ENCODE measurements around the gene PHLDB2. TPM values are rescaled to one million over a fixed set of nuclear protein-coding genes. Genes with fewer than 3 reads are reported as not detected.

Gene PHLDB2
- total and polyA plus RNA-seq, 10 of the 15 experiments (the other 5 are each of a cell fraction or from before 2014, with no cell fraction given) = 0.03 to 0.67 (median 0.40) TPM

DNA sequence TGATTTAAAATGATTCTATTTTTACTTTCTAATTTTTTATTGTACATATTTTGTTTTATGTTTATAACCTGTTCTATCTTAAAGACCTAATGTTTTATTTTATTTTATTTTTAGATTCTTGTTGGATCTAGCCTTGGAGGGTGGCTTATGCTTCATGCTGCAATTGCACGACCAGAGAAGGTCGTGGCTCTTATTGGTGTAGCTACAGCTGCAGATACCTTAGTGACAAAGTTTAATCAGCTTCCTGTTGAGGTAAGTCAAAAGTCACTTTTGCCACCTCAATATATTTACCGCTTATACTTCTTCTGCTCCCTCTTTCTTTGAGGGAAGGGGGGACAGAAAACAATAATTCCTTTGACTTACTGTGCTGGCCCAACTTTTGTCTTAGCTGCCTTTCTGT, 127.7 kb downstream of the PHLDB2 start (continued):
- no peak for TF ChIP-seq SMAD1 (IDR thresholded peaks at IDR 0.05; ENCODE audit: low read depth, partially characterized antibody)

DNA sequence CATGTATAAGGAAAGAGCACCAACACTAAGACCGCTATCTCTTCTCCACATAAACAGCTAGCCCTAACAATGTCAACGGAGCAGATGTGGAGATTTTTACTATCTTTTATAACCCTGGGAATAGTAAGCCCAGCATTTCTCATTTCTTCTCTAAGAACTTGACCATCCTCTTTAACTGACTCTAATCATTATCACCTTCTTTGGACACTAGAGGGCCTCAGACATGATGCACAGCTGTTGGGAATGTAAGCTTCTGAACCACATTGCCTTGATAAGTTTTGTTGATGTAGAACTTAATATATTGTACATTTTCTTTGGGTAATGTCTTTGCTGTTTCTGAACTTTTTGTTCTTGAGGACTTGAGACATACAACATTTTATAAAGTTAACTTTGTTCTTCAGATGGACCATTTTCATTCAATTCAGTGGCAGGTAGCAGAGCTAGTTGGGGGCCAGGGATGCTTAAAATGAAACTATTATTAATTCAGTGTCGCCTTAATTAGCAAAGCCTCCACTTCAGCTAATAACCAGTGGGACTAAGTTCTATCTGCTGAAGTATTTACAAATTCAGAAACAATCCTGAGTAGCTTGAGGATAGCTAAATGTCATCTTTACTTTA, 130.1 kb downstream of the PHLDB2 start:
- Histone ChIP-seq H3K79me2 (ENCODE audit: control insufficient read depth, insufficient read depth, low read length) (no peaks in the 10 kb centered on the region), H3K36me3 (ENCODE audit: control insufficient read depth in 2 of 2, insufficient read depth in 2 of 2, low read length in 1 of 2) (no peaks in the 10 kb centered on the region; a peak in 1 of 4 replicates), H3K27ac (ENCODE audit: control insufficient read depth, insufficient read depth) (no peak overlapping the region), H3K4me2 (ENCODE audit: control insufficient read depth, insufficient read depth) (no peak overlapping the region), H2AFZ (ENCODE audit: control insufficient read depth, low read depth, low read length) (no peak overlapping the region), H3K4me1 (ENCODE audit: control insufficient read depth, insufficient read depth, low read length) (no peaks in the 10 kb centered on the region), H4K20me1 (ENCODE audit: control insufficient read depth, insufficient read depth) (no peaks in the 10 kb centered on the region), H3K9ac (ENCODE audit: control insufficient read depth, insufficient read depth, low read length) (no peak overlapping the region), H3K27me3 (replicated peaks in 1 of 2; ENCODE audit: control insufficient read depth in 2 of 2, insufficient read depth in 2 of 2, low read length in 1 of 2) (no peaks in the 10 kb centered on the region), H3K9me3 (replicated peaks; ENCODE audit: control insufficient read depth, insufficient read depth, low read length) (no peaks in the 10 kb centered on the region), H3K4me3 (no peak overlapping the region)
- SMC1A ChIA-PET (ENCODE audit: uncharacterized antibody, unreplicated experiment) = interaction anchor here (0.6 to 21.1 kb wide), 20 partner anchors 9 to 320 kb away, joined by 3 to 417 read pairs (median 6); partner anchors contain the start of genes ABHD10 and TAGLN3
- RAD21 ChIA-PET (ENCODE audit: unreplicated experiment) = interaction anchor here (0.6 to 7.8 kb wide), 25 partner anchors 8 to 411 kb away, joined by 3 to 158 read pairs (median 5); partner anchors contain the start of genes ABHD10, PHLDB2 and TAGLN3
- TF ChIP-seq SMC3 (IDR thresholded peaks at IDR 0.05; ENCODE audit: borderline replicate concordance, low read length) (peak; percentile 63; the same call in 1 of the 2 replicates), CBFB (IDR thresholded peaks at IDR 0.05; ENCODE audit: low read depth) (no peak), TAF1 (IDR thresholded peaks at IDR 0.05; ENCODE audit: borderline replicate concordance, low read depth, low read length) (no peak), IKZF1 (conservative IDR thresholded peaks at IDR 0.05) (no peak), NFYB (IDR thresholded peaks at IDR 0.05; ENCODE audit: insufficient read depth, low read depth, low read length) (no peak), YY1 (IDR thresholded peaks at IDR 0.05; ENCODE audit: low read depth, low read length) (0 out of 2 replicates have a peak, but pooled peaks have one; percentile 46), TCF12 (IDR thresholded peaks at IDR 0.05; ENCODE audit: low read depth, low read length) (peak; percentile 36; the same call in 1 of the 2 replicates), RAD51 (IDR thresholded peaks at IDR 0.05) (no peak), RAD21 (IDR thresholded peaks at IDR 0.05; ENCODE audit: insufficient read depth, low read depth, low read length) (peak; percentile 65), TCF3 (IDR thresholded peaks at IDR 0.05; ENCODE audit: borderline replicate concordance, insufficient read depth, low read depth, low read length) (no peak)
- TF ChIP-seq, protein P1, sequence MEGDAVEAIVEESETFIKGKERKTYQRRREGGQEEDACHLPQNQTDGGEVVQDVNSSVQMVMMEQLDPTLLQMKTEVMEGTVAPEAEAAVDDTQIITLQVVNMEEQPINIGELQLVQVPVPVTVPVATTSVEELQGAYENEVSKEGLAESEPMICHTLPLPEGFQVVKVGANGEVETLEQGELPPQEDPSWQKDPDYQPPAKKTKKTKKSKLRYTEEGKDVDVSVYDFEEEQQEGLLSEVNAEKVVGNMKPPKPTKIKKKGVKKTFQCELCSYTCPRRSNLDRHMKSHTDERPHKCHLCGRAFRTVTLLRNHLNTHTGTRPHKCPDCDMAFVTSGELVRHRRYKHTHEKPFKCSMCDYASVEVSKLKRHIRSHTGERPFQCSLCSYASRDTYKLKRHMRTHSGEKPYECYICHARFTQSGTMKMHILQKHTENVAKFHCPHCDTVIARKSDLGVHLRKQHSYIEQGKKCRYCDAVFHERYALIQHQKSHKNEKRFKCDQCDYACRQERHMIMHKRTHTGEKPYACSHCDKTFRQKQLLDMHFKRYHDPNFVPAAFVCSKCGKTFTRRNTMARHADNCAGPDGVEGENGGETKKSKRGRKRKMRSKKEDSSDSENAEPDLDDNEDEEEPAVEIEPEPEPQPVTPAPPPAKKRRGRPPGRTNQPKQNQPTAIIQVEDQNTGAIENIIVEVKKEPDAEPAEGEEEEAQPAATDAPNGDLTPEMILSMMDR (IDR thresholded peaks at IDR 0.05 in 2 of 3, conservative IDR thresholded peaks at IDR 0.05 in 1 of 3; ENCODE audit: control insufficient read depth in 2 of 3, extremely low read depth in 1 of 3, insufficient read depth in 1 of 3, low read depth in 3 of 3, low read length in 3 of 3) = peak; percentile 57 to 73 (median 68)
- TF ChIP-seq, protein P2, sequence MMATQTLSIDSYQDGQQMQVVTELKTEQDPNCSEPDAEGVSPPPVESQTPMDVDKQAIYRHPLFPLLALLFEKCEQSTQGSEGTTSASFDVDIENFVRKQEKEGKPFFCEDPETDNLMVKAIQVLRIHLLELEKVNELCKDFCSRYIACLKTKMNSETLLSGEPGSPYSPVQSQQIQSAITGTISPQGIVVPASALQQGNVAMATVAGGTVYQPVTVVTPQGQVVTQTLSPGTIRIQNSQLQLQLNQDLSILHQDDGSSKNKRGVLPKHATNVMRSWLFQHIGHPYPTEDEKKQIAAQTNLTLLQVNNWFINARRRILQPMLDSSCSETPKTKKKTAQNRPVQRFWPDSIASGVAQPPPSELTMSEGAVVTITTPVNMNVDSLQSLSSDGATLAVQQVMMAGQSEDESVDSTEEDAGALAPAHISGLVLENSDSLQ (IDR thresholded peaks at IDR 0.05) = no peak
- WGBS (ENCODE audit: insufficient coverage, insufficient replicate concordance, low lambda C conversion rate, missing lambda C conversion rate) = 59% methylated on average over 3 of the region's 3 CpGs
- intact Hi-C loops (cut with micrococcal nuclease; ENCODE audit: unreplicated experiment) (loop anchor here (1.0 kb wide), 2 partner anchors 24 to 54 kb away; no protein-coding TSS in a partner anchor), in situ Hi-C loops (cut with MboI) (no loop called here)
- BruUV-seq (replicated peaks) = no TSS peak
- ATAC-seq (peak; percentile 96), DNase-seq (ENCODE audit: low read depth, low spot score) (no peak), FAIRE-seq (peak; percentile 91)
- CTCF ChIA-PET = interaction anchor here (0.7 to 15.4 kb wide), 36 partner anchors 9 to 411 kb away, joined by 3 to 467 read pairs (median 5); partner anchors contain the start of genes ABHD10, PHLDB2, TAGLN3 and TMPRSS7
- POLR2A ChIA-PET = interaction anchor here (0.5 to 1.8 kb wide), 7 partner anchors 10 to 283 kb away, joined by 3 to 9 read pairs (median 6); partner anchors contain the start of gene ABHD10
